Epidermal melanocyte (primary cell): ENCODE measurements around the gene CEP170B.
"Not testable (repeated sequence)": the region's sequence is repeated elsewhere in the genome, so short reads cannot be mapped to it uniquely, and the experiment has no call there.

Experiments
- DNase-seq: peaks from one replicate; pipeline ENCODE4 v3.0.0; 2011; ENCODE audit warnings: low spot score; ENCODE audit not compliant: insufficient read length

CEP170B gene

GRCh38 chr14:104889375-104889757, 24.3 kb downstream of the CEP170B start:
- no peak for DNase-seq

GRCh38 chr14:104890292-104890691, 25.2 kb downstream of the CEP170B start:
- DNase-seq = not testable (repeated sequence)

- DNase-seq = no peak
Observed at GRCh38 chr14:104891121-104891551, 26.1 kb downstream of the CEP170B start.

GRCh38 chr14:104891664-104892530, 26.8 kb downstream of the CEP170B start:
- DNase-seq = no peak

- DNase-seq = no peak
Observed at GRCh38 chr14:104892531-104893434, 27.7 kb downstream of the CEP170B start.

GRCh38 chr14:104893435-104894207, 28.6 kb downstream of the CEP170B start:
- DNase-seq = no peak

- DNase-seq = no peak
Observed at GRCh38 chr14:104894331-104895206, 29.5 kb downstream of the CEP170B start.

- DNase-seq = no peak
Observed at GRCh38 chr14:104895207-104895785, 30.2 kb downstream of the CEP170B start.

GRCh38 chr14:104895786-104896661, 31.0 kb downstream of the CEP170B start:
- no peak for DNase-seq

GRCh38 chr14:104897330-104898194, 32.5 kb downstream of the CEP170B start:
- no peak for DNase-seq

- DNase-seq = no peak
Observed at GRCh38 chr14:104898195-104898558, 33.1 kb downstream of the CEP170B start.

GRCh38 chr14:104898870-104899510, 33.9 kb downstream of the CEP170B start:
- no peak for DNase-seq

- DNase-seq = no peak
Observed at GRCh38 chr14:104899781-104900180, 34.7 kb downstream of the CEP170B start.

- no peak for DNase-seq
Observed at GRCh38 chr14:104900639-104901512, 35.8 kb downstream of the CEP170B start.

GRCh38 chr14:104903990-104904389, 38.9 kb downstream of the CEP170B start:
- no peak for DNase-seq
